GM12878 (cell line): ENCODE results near the gene TMEM88. TPM values are rescaled to one million over a fixed set of nuclear protein-coding genes. Genes with fewer than 3 reads are reported as not detected.

Experiments used
- CHD1 ChIP-seq: IDR thresholded peaks from 2 replicates; pipeline ENCODE4 v1.6.1; 2012; ENCODE audit warnings: low read depth, low read length, improper control_type of control experiment
- CHD4 ChIP-seq: fragments of 200-600 bp; sonication (generic); IDR thresholded peaks from 2 replicates; pipeline ENCODE4 v1.6.1; 2016; ENCODE audit warnings: mild to moderate bottlenecking
- ESRRA ChIP-seq: IDR thresholded peaks from 2 replicates; pipeline ENCODE4 v1.6.1; 2012; ENCODE audit warnings: mild to moderate bottlenecking, low read length, improper control_type of control experiment
- FOS ChIP-seq: IDR thresholded peaks from 3 replicates; pipeline ENCODE4 v1.6.1; 2011; ENCODE audit warnings: borderline replicate concordance; ENCODE audit not compliant: insufficient read length; ENCODE audit errors: extremely low read depth
- FOXM1 ChIP-seq: IDR thresholded peaks from 2 replicates; pipeline ENCODE4 v1.6.1; 2012; ENCODE audit warnings: low read depth, mild to moderate bottlenecking, inconsistent platforms, low read length, moderate library complexity
- GATAD2B ChIP-seq: fragments of 450-650 bp; conservative IDR thresholded peaks from 2 replicates; pipeline ENCODE4 v1.6.1; 2017; ENCODE audit warnings: low read depth, mild to moderate bottlenecking, moderate library complexity
- MEF2B ChIP-seq: fragments of 450-650 bp; IDR thresholded peaks from 2 replicates; pipeline ENCODE4 v1.6.1; 2018; ENCODE audit warnings: mild to moderate bottlenecking, moderate library complexity; ENCODE audit not compliant: partially characterized antibody, poor library complexity, severe bottlenecking
- MYB ChIP-seq: fragments of 150-350 bp; IDR thresholded peaks from 2 replicates; pipeline ENCODE4 v1.6.1; 2014; ENCODE audit warnings: mild to moderate bottlenecking, low read depth, low read length, borderline replicate concordance
- MYC ChIP-seq: IDR thresholded peaks from 2 replicates; pipeline ENCODE4 v1.6.1; 2011; ENCODE audit warnings: mild to moderate bottlenecking, low read length, moderate library complexity, inconsistent platforms; ENCODE audit not compliant: insufficient read depth, insufficient replicate concordance, insufficient read length, severe bottlenecking
- NFXL1 ChIP-seq: fragments of 450-650 bp; IDR thresholded peaks from 2 replicates; pipeline ENCODE4 v1.6.1; 2017; ENCODE audit warnings: antibody characterized with exemption, mild to moderate bottlenecking, borderline replicate concordance
- POLR2AphosphoS5 ChIP-seq: IDR thresholded peaks from 2 replicates; pipeline ENCODE4 v1.6.1; 2011; ENCODE audit warnings: mild to moderate bottlenecking, low read length, inconsistent platforms
- RCOR1 ChIP-seq: conservative IDR thresholded peaks from 2 replicates; pipeline ENCODE4 v1.6.1; 2012; ENCODE audit warnings: low read depth, low read length, improper control_type of control experiment
- RFX5 ChIP-seq: IDR thresholded peaks from 2 replicates; pipeline ENCODE4 v1.6.1; 2011; ENCODE audit warnings: low read depth, low read length, improper control_type of control experiment
- SRF ChIP-seq, 2 experiments: IDR thresholded peaks; 2 replicates each; pipeline ENCODE4 v1.6.1; 2011; ENCODE audit warnings: low read depth in 2 of 2, low read length in 2 of 2, mild to moderate bottlenecking in 1 of 2, moderate library complexity in 1 of 2
- SUPT20H ChIP-seq: IDR thresholded peaks from 2 replicates; pipeline ENCODE4 v1.6.1; 2011; ENCODE audit warnings: low read depth, mild to moderate bottlenecking, low read length, moderate library complexity, borderline replicate concordance; ENCODE audit not compliant: control insufficient read depth
- TCF7 ChIP-seq: IDR thresholded peaks from 2 replicates; pipeline ENCODE4 v1.6.1; 2014; ENCODE audit warnings: antibody characterized with exemption, borderline replicate concordance
- polyA plus RNA-seq, 11 experiments: library from polyadenylated mRNA; depleted of rRNA in 4 of 11; unstranded in 6 of 11; stranded (reverse) in 5 of 11; fragments of >200 nt; fragmentation: Nextera tagmentation in 4 of 11; fragmentation: Illumina TruSeq in 1 of 11; extraction: Ambion mirVana in 4 of 11; extraction: Trizol in 1 of 11; gene quantifications; 1 replicate in 1 of 11; 2 replicates in 10 of 11; pipeline versions ENCODE4 v1.2.1 to v1.2.3, GENCODE V29; 2011 to 2016; ENCODE audit warnings: inconsistent platforms in 2 of 11, missing spikeins in 2 of 11, low read depth in 1 of 11
- total RNA-seq, 4 experiments: library from RNA; depleted of rRNA in 3 of 4; stranded (reverse); fragments of >200 nt in 3 of 4; fragmentation: Illumina TruSeq in 1 of 4; extraction: Trizol in 1 of 4; gene quantifications; 2 replicates each; pipeline versions ENCODE4 v1.2.1 to v1.2.3, GENCODE V29; 2013 to 2021
- TF ChIP-seq, protein P1 (sequence below): fragments of 450-650 bp; IDR thresholded peaks from 2 replicates; pipeline ENCODE4 v1.6.1; 2018; ENCODE audit warnings: mild to moderate bottlenecking, low read depth, moderate library complexity; ENCODE audit not compliant: partially characterized antibody
- TF ChIP-seq, protein P2 (sequence below): fragments of 450-650 bp; IDR thresholded peaks from 2 replicates; pipeline ENCODE4 v1.6.1; 2017; ENCODE audit warnings: low read depth, mild to moderate bottlenecking, moderate library complexity
- TF ChIP-seq, protein P3 (sequence below): fragments of 450-650 bp; IDR thresholded peaks from 2 replicates; pipeline ENCODE4 v1.6.1; 2017; ENCODE audit warnings: antibody characterized with exemption, mild to moderate bottlenecking, moderate library complexity

The TMEM88 gene
- total and polyA plus RNA-seq, 10 of the 15 experiments (the other 5 are each of a cell fraction or from before 2014, with no cell fraction given): 0.21 to 2.2 (median 0.62) TPM; not detected in 5

DNA sequence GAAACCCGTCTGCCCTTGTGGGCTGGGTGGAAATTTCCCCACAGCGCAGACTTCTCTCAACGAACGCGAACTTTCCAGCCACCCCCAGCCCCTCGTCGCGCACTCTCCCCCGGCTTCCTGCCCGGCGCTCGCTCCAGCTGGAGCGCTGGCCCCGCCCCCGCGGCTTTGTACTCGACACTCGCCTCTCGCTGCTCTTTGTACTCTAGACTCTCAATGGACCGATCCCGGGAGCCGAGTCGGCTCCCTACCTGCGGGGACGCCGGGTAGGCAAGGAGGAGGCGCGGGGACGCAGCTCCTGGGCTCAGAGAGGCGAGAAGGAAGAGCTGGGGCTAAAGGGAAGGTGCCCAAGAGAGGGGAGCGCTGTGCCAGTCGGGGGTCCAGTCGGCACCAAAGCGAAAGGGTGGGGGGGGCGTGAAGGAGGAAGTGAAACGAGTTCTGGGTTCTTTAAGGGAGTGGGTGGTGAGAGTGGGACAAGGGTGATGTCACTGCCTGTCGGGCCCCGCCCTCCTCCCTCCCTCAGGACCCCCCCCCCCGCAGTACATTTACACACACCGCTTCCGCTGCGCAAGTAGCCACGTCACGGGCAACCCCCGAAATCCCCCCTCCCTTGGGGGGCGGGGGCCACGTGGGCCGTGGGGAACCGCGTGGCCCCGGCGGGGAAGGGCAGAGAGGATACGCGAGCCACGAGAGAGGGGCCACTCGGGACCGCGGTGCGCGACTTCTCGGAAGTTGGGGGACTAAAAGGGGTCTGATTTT lies 11.2 kb upstream of the TMEM88 start (continued):
- TF ChIP-seq, protein P1, sequence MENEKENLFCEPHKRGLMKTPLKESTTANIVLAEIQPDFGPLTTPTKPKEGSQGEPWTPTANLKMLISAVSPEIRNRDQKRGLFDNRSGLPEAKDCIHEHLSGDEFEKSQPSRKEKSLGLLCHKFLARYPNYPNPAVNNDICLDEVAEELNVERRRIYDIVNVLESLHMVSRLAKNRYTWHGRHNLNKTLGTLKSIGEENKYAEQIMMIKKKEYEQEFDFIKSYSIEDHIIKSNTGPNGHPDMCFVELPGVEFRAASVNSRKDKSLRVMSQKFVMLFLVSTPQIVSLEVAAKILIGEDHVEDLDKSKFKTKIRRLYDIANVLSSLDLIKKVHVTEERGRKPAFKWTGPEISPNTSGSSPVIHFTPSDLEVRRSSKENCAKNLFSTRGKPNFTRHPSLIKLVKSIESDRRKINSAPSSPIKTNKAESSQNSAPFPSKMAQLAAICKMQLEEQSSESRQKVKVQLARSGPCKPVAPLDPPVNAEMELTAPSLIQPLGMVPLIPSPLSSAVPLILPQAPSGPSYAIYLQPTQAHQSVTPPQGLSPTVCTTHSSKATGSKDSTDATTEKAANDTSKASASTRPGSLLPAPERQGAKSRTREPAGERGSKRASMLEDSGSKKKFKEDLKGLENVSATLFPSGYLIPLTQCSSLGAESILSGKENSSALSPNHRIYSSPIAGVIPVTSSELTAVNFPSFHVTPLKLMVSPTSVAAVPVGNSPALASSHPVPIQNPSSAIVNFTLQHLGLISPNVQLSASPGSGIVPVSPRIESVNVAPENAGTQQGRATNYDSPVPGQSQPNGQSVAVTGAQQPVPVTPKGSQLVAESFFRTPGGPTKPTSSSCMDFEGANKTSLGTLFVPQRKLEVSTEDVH: peak; percentile 36
- TF ChIP-seq, protein P2, sequence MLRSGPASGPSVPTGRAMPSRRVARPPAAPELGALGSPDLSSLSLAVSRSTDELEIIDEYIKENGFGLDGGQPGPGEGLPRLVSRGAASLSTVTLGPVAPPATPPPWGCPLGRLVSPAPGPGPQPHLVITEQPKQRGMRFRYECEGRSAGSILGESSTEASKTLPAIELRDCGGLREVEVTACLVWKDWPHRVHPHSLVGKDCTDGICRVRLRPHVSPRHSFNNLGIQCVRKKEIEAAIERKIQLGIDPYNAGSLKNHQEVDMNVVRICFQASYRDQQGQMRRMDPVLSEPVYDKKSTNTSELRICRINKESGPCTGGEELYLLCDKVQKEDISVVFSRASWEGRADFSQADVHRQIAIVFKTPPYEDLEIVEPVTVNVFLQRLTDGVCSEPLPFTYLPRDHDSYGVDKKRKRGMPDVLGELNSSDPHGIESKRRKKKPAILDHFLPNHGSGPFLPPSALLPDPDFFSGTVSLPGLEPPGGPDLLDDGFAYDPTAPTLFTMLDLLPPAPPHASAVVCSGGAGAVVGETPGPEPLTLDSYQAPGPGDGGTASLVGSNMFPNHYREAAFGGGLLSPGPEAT: peak; percentile 77
- 0 out of 2 replicates have a peak, but pooled peaks have one; percentile 2 for TF ChIP-seq CHD1
- TF ChIP-seq POLR2AphosphoS5: no peak
- no peak for TF ChIP-seq MYB
- no peak for TF ChIP-seq FOXM1
- TF ChIP-seq ESRRA: no peak
- no peak for TF ChIP-seq FOS
- TF ChIP-seq, protein P3, sequence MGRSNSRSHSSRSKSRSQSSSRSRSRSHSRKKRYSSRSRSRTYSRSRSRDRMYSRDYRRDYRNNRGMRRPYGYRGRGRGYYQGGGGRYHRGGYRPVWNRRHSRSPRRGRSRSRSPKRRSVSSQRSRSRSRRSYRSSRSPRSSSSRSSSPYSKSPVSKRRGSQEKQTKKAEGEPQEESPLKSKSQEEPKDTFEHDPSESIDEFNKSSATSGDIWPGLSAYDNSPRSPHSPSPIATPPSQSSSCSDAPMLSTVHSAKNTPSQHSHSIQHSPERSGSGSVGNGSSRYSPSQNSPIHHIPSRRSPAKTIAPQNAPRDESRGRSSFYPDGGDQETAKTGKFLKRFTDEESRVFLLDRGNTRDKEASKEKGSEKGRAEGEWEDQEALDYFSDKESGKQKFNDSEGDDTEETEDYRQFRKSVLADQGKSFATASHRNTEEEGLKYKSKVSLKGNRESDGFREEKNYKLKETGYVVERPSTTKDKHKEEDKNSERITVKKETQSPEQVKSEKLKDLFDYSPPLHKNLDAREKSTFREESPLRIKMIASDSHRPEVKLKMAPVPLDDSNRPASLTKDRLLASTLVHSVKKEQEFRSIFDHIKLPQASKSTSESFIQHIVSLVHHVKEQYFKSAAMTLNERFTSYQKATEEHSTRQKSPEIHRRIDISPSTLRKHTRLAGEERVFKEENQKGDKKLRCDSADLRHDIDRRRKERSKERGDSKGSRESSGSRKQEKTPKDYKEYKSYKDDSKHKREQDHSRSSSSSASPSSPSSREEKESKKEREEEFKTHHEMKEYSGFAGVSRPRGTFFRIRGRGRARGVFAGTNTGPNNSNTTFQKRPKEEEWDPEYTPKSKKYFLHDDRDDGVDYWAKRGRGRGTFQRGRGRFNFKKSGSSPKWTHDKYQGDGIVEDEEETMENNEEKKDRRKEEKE: no peak
- peak; percentile 79 for TF ChIP-seq MYC
- TF ChIP-seq SRF (IDR thresholded peaks at IDR 0.05; ENCODE audit: low read depth in 2 of 2, low read length in 2 of 2): no peak
- no peak for TF ChIP-seq CHD4
- TF ChIP-seq SUPT20H: no peak
- no peak; the same call in 1 of the 2 replicates for TF ChIP-seq GATAD2B
- TF ChIP-seq NFXL1: no peak
- TF ChIP-seq TCF7: no peak
- no peak for TF ChIP-seq RFX5
- TF ChIP-seq RCOR1: no peak
- TF ChIP-seq MEF2B: peak; percentile 88
